Renal cortical epithelial cell (primary cell): ENCODE results near the gene DLL3. TPM values are rescaled to one million over a fixed set of nuclear protein-coding genes. Genes with fewer than 3 reads are reported as not detected.

ENCODE experiments used
- DNase-seq: peaks from one replicate; pipeline ENCODE4 v3.0.0-alpha.2; 2011; ENCODE audit warnings: low read depth
- total RNA-seq: library from RNA; depleted of rRNA; stranded (reverse); fragments of >200 nt; gene quantifications from 2 replicates; pipeline ENCODE4 v1.2.3, GENCODE V29; 2014

DLL3 gene
- total RNA-seq, 1 donor from 2014 or later = 0.05 TPM

DNA sequence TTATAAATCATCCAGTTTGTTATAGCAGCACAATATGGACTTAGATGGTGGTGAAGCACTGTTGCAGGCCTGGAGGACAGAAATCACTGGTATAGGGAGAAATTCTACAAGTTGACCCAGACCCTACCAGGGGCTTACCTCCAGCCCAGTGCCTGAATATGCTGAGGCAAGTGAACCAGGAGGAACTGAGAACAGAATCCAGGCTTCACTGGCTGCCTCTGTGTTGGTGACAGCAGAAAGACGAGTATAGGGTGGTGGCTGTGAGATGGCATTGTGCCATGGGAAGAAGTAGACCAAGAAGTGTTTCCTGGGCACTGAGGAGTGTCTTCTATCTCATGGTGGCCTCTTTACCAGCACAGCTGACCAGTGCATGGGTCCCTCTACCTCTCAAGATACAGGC is 57.1 kb downstream of the DLL3 start:
- DNase-seq = no peak

Other genes with a start within 250 kb of the DLL3 start
- not detected in 2 replicates for gene IFNL2, start 230.6 kb upstream of the DLL3 start, total RNA-seq
- not detected in 2 replicates for gene IFNL1, start 202.5 kb upstream of the DLL3 start, total RNA-seq
- gene LRFN1, start 178.1 kb upstream of the DLL3 start, total RNA-seq = 0.15 TPM in 1 of 2 replicates, not detected in the other
- not detected in 2 replicates for gene GMFG, start 162.9 kb upstream of the DLL3 start, total RNA-seq
- gene SAMD4B, start 156.5 kb upstream of the DLL3 start, total RNA-seq = 20.1 and 100 TPM in 2 replicates
- 23.1 and 40.9 TPM in 2 replicates for gene PAF1, start 107.8 kb upstream of the DLL3 start, total RNA-seq
- gene MED29, start 107.6 kb upstream of the DLL3 start, total RNA-seq = 19.3 and 29.7 TPM in 2 replicates
- 0.35 and 2.8 TPM in 2 replicates for gene ZFP36, start 92.1 kb upstream of the DLL3 start, total RNA-seq
- 6.1 and 12.9 TPM in 2 replicates for gene PLEKHG2, start 86.3 kb upstream of the DLL3 start, total RNA-seq
- gene RPS16, start 63.0 kb upstream of the DLL3 start, total RNA-seq = 34.7 and 44.3 TPM in 2 replicates
- 55.4 and 114 TPM in 2 replicates for gene SUPT5H, start 53.4 kb upstream of the DLL3 start, total RNA-seq
- gene TIMM50, start 18.1 kb upstream of the DLL3 start, total RNA-seq = 43.6 and 71.4 TPM in 2 replicates
- gene SELENOV, start 16.2 kb downstream of the DLL3 start, total RNA-seq = not detected in 2 replicates
- 2.1 and 2.5 TPM in 2 replicates for gene EID2B, start 33.9 kb downstream of the DLL3 start, total RNA-seq
- gene EID2, start 41.2 kb downstream of the DLL3 start, total RNA-seq = 5.4 and 16.9 TPM in 2 replicates
- gene LGALS13, start 103.6 kb downstream of the DLL3 start, total RNA-seq = not detected in 2 replicates
- gene LGALS16, start 157.0 kb downstream of the DLL3 start, total RNA-seq = not detected in 2 replicates
- not detected in 2 replicates for gene LGALS14, start 205.5 kb downstream of the DLL3 start, total RNA-seq
- not detected in 2 replicates for gene CLC, start 239.1 kb downstream of the DLL3 start, total RNA-seq